ENCODE data around the gene CFAP157.

CFAP157 gene

DNA sequence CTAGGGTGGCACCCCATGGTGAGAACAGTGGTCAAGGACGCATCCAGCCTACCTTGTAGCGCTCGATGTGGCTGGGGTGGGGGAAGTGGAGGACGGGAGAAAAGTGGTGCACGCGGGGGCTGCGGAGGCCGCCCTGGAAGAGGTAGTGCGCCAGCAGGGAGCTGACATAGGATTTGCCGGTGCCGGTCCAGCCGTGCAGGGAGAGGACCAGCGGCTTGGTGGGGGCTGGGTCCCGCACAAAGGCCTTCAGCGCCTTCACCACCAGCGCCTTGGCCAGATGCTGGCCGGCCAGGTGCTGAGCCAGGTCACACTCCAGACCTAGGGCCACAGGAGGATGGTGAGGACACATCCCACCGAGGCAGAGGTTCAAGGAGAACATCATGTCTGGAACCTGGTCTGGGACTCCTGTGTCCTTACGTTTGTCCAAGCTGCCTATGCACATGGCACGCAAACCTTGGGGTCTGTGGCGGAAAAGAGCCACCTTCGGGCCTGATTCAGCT, 27.5 kb downstream of the CFAP157 start:
- H3K4me3 ChIP-seq (ENCODE audit: low read depth, low read length) = peak overlapping the region; percentile 69

DNA sequence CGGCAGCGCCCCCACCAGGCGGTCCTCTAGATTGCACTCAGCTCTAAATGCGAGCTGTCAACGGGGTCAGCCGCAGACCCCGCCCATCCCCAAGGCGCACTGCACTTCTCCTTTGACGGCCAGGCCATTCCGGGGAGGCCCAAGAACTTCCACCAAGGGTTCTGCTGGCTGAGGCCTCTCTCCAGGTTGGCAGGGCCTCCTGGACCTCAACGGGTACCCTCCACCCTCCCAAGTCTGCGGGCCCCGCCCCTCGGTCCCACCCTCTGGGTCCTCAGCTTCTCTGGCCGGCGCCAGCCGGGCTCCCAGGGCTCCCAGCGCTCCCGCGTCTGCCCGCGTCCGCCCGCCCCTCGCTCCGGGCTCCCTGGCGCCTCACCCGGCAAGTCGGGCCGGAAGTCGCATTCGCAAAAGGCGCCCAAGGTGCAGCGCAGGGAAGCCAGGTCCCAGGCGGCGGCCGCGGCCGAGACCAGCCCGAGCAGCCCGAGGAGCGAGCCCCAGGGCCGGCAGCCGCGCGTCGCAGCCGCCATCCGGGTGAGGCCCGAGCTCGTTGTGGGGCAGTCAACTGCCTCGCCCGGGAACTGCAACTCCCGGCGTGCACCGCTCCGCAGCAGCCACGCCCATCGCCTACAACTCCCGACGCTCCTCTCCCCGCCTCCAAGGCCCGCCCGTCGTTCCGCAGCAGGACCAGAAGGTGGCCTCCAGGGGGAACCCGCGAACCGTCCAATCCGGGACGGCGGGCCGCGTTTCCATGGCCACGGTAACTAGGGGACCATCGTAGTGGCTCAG, 28.1 kb downstream of the CFAP157 start, which contains the start of gene TOR2A:
TSS of gene TOR2A (minus strand) at position 548 of the 783 bp plus-strand sequence. CDS start at position 524, 24 bp downstream.
- peak within 1 kb of the TSS; percentile 69 for H3K4me3 ChIP-seq (ENCODE audit: low read depth, low read length)

DNA sequence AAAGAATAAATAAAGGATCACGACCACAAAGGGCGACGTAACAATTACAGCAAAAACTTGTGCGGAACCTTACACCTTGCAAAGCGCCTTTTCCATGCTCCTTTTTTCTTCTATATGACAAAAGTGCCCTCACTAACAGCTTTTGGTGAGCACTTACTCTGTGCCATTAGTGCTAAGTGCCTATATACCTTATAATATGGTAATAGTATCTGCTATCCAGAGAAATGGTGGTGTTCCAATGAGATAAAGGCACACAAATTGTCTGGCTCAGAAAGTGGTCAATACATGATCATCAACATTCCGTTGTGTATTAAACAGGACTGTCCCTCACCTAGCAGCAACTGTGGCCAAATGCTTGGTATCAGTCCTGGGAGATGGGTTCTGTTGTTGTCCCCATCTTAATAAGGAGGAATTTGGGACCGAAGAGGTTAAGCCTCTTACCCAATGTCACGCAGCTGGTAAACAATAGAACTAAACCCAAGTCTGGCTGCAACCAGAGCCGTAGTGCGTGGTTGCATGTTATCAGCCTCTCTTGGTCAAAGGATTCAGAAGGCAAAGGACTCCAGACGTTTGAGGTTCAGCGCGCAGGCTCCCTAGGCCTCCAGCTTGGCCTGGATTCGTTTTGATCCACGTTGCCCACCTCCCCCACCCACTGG, 28.9 kb downstream of the CFAP157 start:
- H3K4me3 ChIP-seq (ENCODE audit: low read depth, low read length) = no peak overlapping the region

DNA sequence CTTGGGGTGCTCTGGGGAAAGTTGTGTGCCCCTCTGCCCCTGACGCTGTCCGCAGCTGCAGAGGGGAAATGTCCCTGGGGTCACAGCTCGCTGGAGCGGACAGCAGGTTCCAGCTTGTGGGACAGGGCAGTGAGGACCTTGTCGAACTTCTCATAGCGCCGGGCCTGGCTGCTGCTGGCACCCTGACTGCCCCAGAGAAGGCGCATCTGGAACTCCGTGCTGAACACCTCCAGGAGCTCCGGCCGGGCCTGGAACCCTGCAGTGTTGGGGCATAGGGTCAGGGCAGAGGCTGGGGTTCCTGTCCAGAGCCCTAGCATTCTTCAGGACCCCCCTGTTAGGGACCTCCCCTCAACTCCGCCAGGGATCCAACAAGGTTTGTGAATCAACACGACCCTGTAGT, 31.9 kb downstream of the CFAP157 start:
- no peak overlapping the region for H3K4me3 ChIP-seq (ENCODE audit: low read depth, low read length)

DNA sequence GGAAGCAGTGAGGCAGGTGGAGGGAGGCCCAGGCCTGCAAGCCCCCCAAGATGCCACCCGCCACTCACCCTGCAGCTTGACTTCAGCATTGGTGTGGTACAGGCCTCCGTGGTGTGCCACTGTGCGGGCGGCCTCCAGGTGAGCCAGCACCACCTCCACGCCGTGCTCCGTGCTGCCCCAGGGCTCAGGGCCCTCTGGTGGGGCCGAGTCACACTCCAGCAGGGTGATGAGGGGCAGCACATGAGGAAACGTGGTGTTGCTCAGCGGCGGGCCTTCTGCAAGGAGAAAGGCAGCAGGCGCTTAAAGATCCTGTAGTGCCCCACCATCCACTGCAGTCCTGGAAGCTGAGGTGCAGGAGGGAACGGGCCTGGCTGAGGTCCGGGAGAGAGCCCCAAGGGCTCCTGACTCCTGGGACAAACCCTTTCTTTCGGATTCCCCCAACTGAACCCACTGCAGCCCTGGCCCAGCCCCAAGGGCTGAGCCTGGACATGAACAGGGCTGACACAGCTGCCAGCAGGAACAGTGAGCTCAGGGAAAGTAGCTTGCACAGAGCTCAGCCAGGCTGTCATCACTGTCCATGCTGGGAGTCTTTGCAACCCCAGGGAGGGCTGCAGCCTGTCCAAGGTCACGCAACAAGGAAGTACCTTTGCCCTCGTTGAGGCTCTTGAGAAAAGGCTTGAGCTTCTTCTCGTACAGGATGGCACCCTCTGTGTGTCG, 33.0 kb downstream of the CFAP157 start:
- no peak overlapping the region for H3K4me3 ChIP-seq (ENCODE audit: low read depth, low read length)

DNA sequence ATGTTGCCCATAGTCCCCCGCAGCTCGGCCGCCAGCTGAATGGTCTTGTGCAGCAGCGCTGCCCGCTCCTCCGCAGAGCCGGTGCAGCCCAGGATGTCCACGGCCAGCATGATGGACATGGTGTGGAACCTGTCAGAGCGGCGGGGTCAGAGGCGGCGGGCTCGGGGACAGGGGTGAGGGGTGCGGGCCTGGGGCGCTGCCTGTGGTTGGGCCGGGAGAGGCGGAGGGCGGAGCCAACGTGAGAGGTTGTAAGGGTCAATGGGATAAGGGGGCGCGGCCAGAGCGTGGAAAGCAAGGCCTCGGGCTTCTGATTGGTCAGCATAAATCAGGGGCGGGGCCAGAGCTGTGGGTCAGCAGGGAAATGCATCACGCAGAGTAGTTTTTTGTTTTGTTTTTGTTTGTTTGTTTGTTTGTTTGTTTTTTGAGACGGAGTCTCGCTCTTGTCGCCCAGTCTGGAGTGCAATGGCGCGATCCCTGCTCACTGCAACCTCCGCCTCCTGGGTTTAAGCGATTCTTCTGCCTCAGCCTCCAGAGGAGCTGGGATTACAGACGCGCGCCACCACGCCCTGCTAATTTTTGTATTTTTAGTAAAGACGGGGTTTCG, 35.1 kb downstream of the CFAP157 start:
- H3K4me3 ChIP-seq (ENCODE audit: low read depth, low read length) = peak overlapping the region; percentile 35

DNA sequence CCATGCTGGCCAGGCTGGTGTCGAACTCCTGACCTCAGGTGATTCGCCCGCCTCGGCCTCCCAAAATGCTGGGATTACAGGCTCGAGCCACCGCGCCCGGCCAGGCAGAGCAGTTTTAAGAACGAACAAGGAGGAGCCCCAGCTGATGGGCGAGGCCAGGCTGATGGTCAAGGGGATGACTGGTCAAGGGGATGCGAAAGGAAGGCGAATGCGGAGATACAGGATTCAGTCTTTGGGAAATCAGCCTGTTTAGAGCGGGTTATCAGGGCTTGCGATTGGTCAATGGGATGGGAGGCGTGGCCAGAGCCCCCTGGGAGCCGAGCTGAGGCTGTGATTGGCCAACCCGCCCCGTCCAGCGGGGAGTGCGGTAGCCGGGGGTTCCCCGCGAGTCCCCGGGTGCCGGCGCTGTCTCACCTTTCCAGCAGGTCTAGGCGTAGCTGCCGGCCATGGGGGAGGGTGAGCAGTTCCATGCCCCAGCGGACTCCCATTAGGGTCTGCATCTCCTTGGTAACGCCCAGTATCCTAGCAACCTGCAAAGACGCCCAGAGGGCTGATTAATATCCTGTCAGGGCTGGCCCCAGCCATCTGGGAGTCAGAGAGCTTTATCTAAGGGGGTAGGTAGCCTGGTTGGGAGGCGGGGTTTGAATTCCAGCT, 35.8 kb downstream of the CFAP157 start:
- H3K4me3 ChIP-seq (ENCODE audit: low read depth, low read length) = peak overlapping the region; percentile 35

DNA sequence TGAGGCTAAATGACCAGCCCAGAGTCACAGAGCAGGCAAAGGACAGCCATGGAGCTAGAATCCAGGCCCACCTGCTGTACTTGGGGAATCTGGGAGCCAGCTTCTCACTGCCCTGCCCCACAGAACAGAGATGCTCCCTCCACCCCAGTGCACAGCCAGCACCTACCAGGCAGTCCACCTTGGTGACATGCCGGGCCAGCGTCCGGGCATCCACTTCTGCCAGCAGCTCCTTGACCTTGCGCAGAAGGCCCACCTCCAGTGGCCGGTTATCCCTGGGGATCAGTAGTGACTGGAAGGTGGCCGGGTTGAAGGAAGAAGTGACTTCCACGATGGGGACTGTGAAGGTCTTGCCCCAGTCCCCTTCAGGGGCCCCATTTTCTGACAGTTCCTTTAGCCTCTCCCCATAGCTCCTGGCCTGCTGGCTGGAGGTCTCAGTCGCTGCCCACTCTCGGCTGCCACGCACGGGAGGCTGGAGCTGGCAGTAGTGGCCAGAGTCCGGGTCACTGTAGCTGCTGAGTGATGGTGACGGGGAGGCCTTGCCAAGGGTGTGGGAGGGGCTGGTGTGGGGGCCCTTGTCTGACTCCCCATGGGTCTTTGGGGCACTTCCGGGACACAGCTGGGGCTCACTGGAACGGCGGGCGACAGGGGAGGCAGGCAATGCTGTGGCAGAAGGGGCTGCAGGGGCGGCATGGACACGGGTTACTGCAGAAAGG, 37.8 kb downstream of the CFAP157 start:
- no peak overlapping the region for H3K4me3 ChIP-seq (ENCODE audit: low read depth, low read length)

DNA sequence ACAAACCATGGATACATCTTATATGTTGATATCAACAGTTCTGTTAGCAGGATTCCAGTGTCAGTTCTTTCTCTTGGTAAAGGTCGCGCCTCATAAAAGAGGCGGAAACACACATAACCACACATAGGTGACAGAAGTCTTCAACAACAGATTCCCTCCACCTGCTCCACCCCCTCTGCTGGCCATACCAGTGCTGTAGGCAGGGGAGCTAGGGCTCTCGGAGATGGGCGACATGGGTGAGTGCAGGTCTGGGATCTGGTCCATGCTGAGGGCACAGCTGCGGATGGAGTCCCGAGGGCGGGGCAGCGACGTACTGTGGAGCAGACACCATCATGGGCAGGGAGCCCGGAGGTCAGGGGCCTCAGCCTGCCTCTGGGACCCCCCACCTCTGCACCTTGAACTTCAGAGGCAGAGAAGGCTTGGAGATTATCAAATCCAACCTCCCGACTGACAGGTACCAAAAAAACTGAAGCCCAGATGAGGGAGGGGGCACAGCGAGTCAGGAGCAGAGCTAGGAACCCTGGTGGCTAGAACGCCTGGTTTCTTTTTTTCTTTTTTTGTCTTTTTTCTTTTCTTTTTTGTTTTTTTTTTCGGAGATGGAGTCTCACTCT, 40.3 kb downstream of the CFAP157 start:
- H3K4me3 ChIP-seq (ENCODE audit: low read depth, low read length) = no peak overlapping the region

DNA sequence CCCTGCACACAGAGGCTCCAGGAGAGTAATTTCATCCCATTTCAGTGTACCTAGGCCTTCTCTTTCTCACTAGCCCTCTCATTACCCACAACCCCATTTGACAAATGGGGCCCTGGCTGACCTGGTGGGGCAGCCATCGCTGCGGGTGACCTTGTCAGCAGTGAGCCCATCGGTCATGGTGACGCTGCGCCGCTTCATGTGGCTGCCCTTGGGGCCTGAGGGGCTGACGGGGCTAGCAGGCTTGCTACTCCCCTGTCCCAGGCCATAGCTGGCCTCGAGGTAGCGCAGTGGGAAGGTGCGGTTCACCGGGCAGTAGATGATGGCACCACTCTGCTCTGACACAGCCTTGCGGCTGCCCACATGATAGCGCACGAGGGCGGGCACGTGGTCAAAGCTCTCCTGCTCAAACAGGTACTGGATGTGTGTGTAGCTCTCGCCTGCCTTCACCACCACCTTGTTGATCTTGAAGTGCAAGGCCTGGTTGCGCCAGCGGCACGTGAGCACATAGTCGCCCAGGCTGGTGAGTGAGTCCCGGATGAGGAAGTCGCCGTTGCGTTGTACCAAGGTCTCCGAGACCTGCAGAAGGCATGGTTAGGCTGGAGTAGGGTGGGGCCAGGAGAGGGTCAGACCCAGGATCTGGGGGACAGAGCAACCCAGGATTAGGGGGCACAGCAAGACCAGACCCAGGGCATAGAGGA, 42.5 kb downstream of the CFAP157 start:
- no peak overlapping the region for H3K4me3 ChIP-seq (ENCODE audit: low read depth, low read length)

DNA sequence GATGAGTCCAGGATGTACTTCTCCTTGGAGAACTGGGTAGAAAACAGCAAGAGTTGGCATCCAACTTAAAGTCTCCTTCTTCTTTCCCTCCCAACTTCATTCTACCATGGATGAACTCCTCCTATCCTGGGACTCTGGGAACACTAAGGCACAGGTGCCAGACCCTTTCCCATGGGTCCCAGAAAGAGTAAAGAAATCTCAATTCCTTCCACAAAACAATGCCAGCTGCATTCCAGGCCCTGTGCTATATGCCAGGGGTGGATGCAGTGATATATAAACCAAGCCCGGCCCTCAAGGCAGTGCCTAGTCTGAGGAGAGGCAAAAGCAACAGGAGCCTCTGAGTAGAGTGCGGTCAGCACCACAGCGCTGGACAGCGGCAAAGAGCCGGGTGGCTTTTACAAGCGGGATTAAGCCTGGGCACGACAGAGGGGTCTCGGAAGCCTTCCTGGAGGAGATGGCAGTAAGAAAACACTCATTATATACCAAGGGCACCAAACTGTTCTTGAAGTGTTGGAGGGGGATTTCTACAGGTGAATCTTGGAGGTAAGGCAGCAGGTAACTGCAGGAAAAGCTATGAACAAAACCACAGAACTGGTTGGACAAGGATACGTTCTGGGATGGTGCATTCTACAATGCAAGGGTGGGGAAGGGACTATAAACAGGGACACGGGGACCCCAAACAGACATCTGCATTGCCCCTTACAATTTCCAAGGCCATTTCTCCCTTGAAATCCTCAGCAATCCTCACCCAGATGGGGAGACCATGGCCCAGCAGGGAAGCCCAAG, 44.7 kb downstream of the CFAP157 start:
- H3K4me3 ChIP-seq (ENCODE audit: low read depth, low read length) = no peak overlapping the region

DNA sequence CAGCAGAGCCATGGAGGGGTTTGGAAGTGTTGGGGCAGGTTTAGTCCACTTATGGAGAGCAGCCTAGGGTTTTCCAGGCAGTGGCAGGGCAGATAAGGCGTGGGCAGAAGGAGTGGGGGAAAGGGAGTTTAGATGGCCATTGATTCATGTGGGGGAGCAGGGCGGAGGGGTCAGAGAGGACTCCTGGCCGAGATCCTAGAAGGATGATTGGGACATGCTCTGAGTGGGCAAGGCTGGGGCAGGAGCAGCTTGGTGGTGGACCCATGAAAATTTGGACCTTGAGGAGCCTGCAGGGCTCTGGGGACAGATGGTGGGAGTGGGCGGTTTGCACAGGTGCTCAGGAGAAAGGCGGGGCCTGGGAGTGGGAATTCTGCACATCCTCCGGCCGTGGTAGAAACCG, 46.4 kb downstream of the CFAP157 start:
- H3K4me3 ChIP-seq (ENCODE audit: low read depth, low read length) = no peak overlapping the region

DNA sequence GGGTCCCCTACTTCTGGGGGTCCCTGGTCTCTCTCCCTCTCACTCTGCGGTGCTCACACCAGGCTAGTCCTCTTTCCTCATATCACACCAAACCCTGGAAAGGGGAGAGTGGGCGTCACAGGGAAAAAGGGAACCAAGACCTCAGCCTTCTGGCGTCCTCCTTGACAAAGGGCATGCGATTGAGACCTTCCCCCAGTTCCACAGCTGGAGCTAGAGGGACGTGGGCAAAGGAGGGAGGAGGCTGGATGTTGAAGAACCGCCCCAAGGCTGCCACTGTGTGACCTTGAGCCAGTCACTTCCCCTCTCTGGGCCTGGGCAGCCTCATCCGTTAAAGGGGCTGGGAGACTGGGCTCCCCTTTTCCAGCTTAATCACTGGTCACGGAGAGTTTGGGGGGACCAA, 46.8 kb downstream of the CFAP157 start:
- H3K4me3 ChIP-seq (ENCODE audit: low read depth, low read length) = no peak overlapping the region

DNA sequence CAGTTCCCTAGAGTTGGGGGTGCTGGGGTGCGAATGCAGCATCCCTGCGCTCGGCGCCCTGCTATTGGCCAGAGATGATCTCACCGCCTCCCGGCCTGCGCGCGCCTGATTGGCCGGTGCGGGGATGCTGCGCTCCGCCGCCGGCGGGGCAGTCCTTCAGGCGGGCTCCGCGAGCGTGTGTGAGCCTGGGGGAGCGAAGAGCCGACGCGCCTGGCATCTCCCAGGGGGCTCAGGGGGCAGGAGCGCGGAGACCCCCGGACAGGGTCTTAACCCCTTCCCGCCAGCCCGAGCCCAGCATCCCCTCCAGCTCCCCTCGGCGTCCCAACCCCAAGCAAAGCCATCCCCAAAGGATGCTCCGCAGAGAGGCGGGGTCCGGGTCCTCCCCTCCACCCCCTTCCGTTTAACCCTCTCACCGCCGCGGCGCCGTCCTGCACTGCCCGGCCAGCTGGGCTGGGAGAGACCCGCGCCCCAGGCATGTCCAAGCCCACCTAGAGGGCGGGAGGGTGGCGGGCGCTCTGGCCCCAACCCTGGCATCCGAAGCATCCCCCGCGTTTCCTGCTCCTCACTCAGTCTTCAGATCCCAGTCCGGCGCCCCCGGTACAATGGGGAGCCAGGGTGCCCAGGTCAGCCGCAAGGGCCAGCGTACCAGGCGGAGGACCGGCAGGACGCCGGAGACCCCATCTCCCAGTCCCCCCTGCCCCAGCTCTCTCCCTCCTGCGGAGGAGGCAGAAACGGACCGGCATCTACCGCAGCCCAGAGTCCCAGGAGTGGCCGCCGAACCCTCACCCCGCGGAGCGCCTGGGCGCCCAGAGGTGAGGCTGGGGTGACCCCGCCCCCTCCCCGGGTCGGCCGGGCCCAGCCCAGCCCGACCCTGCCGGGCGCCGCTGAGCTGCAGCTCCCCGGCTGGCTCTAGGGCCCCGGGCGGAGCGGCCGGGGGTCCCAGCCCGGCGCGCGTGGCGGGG, 47.6 kb downstream of the CFAP157 start:
- H3K4me3 ChIP-seq (ENCODE audit: low read depth, low read length) = peak overlapping the region; percentile 57

DNA sequence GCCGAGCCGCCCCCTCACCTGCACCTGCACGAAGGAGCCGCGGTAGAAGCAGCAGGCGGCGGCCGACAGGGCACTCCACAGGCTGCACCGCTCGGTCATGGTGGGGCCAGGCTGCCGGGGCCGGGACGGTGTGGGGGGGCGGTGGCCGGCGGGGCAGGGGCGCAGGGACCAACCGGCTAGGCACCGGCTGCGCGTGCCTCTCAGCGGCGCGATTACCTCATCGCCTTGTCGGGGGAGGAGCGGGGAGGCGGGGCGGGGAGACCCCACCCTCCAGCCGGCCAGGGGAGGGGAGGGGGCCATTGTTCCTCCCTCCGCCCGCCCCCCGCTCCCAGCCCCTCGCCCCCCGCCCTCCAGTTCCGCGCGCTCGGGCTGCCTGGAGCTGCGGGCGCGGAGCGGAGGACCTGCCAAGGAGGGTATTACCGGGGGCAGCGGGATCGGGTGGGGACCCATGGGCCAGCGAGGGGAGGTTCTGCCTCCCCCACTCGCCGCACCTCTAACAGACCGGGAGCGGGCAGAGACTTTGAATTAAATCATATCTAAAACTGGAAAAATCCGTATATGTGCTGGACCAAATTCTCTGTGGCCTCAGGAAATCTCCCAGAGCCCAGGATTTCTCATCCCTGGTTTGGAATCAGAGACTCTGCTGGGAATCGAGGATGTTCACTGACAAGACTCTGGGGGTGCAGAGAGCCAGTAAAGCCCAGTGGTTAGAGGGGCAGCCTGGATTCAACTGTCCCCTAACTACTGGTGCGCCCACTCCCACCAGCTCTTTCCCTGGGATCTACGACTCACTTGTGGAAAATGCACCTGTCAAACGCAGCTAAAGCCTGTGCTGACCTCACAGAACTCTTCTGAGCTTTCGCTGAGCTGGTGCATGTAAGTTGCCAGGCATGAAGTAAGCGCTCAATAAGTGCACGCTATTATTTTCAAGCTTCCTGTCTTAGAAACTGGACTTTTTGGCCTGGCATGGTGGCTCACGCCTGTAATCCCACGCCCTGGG, 48.6 kb downstream of the CFAP157 start:
- H3K4me3 ChIP-seq (ENCODE audit: low read depth, low read length) = peak overlapping the region; percentile 57

DNA sequence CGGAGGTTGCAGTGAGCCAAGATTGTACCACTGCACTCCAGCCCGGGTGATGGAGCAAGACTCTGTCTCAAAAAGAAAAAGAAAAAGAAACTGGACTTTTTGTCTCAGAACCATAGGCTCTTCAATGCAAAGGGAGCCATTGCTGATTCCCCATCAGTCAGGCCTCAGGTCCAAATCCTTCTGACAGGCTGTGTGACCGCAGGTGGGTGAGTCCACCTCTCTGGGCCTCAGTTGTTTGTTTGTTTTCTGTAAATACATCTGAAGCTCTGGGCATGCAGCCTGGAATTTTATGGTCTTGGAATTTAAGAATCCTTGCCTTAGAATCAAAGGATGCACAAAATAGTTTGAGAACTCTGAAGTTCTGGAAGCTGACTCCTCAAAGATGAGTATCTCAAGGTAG, 49.4 kb downstream of the CFAP157 start:
- H3K4me3 ChIP-seq (ENCODE audit: low read depth, low read length) = no peak overlapping the region
